Trophoblast cell (in vitro differentiated cells and primary cell): ENCODE measurements around the gene SSBP2.

Experiments
- DNase-seq, 2 donors: peaks; one replicate each; pipeline ENCODE4 v3.0.0-alpha.2; 2016
- H2AFZ ChIP-seq: 2 replicates; pipeline ENCODE4 v1.6.1; 2013; ENCODE audit warnings: low read length, moderate library complexity, mild to moderate bottlenecking; ENCODE audit not compliant: insufficient read depth, poor library complexity
- H2AK5ac ChIP-seq: 2 replicates; pipeline ENCODE4 v1.6.1; 2013; ENCODE audit warnings: mild to moderate bottlenecking, low read length
- H2BK120ac ChIP-seq: 2 replicates; pipeline ENCODE4 v1.6.1; 2013; ENCODE audit warnings: low read length, mild to moderate bottlenecking, moderate library complexity; ENCODE audit not compliant: insufficient read depth, poor library complexity
- H2BK12ac ChIP-seq: 2 replicates; pipeline ENCODE4 v1.6.1; 2013; ENCODE audit warnings: mild to moderate bottlenecking, low read length, moderate library complexity
- H2BK5ac ChIP-seq: 2 replicates; pipeline ENCODE4 v1.6.1; 2013; ENCODE audit warnings: low read length, low read depth, moderate library complexity, mild to moderate bottlenecking; ENCODE audit not compliant: poor library complexity
- H3K14ac ChIP-seq: 2 replicates; pipeline ENCODE4 v1.6.1; 2013; ENCODE audit warnings: mild to moderate bottlenecking, low read length
- H3K18ac ChIP-seq: 2 replicates; pipeline ENCODE4 v1.6.1; 2013; ENCODE audit warnings: mild to moderate bottlenecking, low read length
- H3K23ac ChIP-seq: 2 replicates; pipeline ENCODE4 v1.6.1; 2013; ENCODE audit warnings: low read length
- H3K27ac ChIP-seq: 2 replicates; pipeline ENCODE4 v1.5.1; 2013; ENCODE audit warnings: low read depth, mild to moderate bottlenecking, inconsistent platforms, low read length, moderate library complexity
- H3K27me3 ChIP-seq: 2 replicates; pipeline ENCODE4 v1.6.1; 2013; ENCODE audit warnings: inconsistent platforms, mild to moderate bottlenecking, low read length, moderate library complexity; ENCODE audit not compliant: insufficient read depth
- H3K36me3 ChIP-seq, 2 experiments: 1 replicate in 1 of 2; 2 replicates in 1 of 2; pipeline ENCODE4 v1.6.1; 2013; ENCODE audit warnings: low read length in 2 of 2, mild to moderate bottlenecking in 2 of 2, moderate library complexity in 1 of 2; ENCODE audit not compliant: insufficient read depth in 2 of 2, control insufficient read depth in 1 of 2
- H3K4ac ChIP-seq: 2 replicates; pipeline ENCODE4 v1.6.1; 2013; ENCODE audit warnings: low read depth, mild to moderate bottlenecking, low read length, moderate library complexity
- H3K4me1 ChIP-seq, 2 experiments: 1 replicate in 1 of 2; 2 replicates in 1 of 2; pipeline ENCODE4 v1.6.1; 2013; ENCODE audit warnings: low read length in 2 of 2, mild to moderate bottlenecking in 2 of 2, moderate library complexity in 1 of 2; ENCODE audit not compliant: insufficient read depth in 2 of 2, control insufficient read depth in 1 of 2
- H3K4me2 ChIP-seq: 2 replicates; pipeline ENCODE4 v1.6.1; 2013; ENCODE audit warnings: inconsistent platforms, mild to moderate bottlenecking, low read length, moderate library complexity
- H3K4me3 ChIP-seq: 2 replicates; pipeline ENCODE4 v1.5.1; 2013; ENCODE audit warnings: mild to moderate bottlenecking, low read depth, low read length, inconsistent platforms
- H3K79me1 ChIP-seq: one replicate; pipeline ENCODE4 v1.6.1; 2013; ENCODE audit warnings: low read length
- H3K79me2 ChIP-seq: 2 replicates; pipeline ENCODE4 v1.6.1; 2013; ENCODE audit warnings: low read length, mild to moderate bottlenecking; ENCODE audit not compliant: control insufficient read depth, insufficient read depth, poor library complexity
- H3K9ac ChIP-seq: 2 replicates; pipeline ENCODE4 v1.6.1; 2013; ENCODE audit warnings: mild to moderate bottlenecking, low read length
- H3K9me3 ChIP-seq: 2 replicates; pipeline ENCODE4 v1.6.1; 2013; ENCODE audit warnings: low read depth, mild to moderate bottlenecking, control low read depth, inconsistent platforms, low read length; ENCODE audit not compliant: insufficient read depth
- H4K12ac ChIP-seq: 2 replicates; pipeline ENCODE4 v1.6.1; 2013; ENCODE audit warnings: low read depth, mild to moderate bottlenecking, low read length, moderate library complexity
- H4K8ac ChIP-seq: 2 replicates; pipeline ENCODE4 v1.6.1; 2013; ENCODE audit warnings: low read depth, mild to moderate bottlenecking, low read length, moderate library complexity
- H4K91ac ChIP-seq: one replicate; pipeline ENCODE4 v1.6.1; 2013; ENCODE audit warnings: low read depth, mild to moderate bottlenecking, low read length, moderate library complexity
- WGBS: extraction: QIAGEN DNeasy Blood & Tissue Kit; methylation state at CpG from one replicate; pipeline ENCODE4 v1.1.7; 2013; ENCODE audit warnings: missing lambda C conversion rate; ENCODE audit not compliant: insufficient read length, insufficient coverage; ENCODE audit errors: extremely low coverage; 5-methylcytosine and 5-hydroxymethylcytosine counted together

Gene SSBP2

GRCh38 chr5:81768935-81769452 is 18.1 kb upstream of the SSBP2 start:
- no peak overlapping the region for H2BK12ac ChIP-seq
- H3K79me1 ChIP-seq, result peaks cover 2% of the 10 kb centered on the region
- peaks cover 0 to 4% of the 10 kb centered on the region in 2 experiments for H3K4me1 ChIP-seq
- H3K4ac ChIP-seq, result no peak overlapping the region
- H3K4me2 ChIP-seq, result no peak overlapping the region
- no peak overlapping the region for H4K91ac ChIP-seq
- H4K8ac ChIP-seq, result no peak overlapping the region
- H3K27me3 ChIP-seq, result no peaks in the 10 kb centered on the region
- H2BK120ac ChIP-seq, result no peak overlapping the region
- H3K9ac ChIP-seq, result no peak overlapping the region
- H3K18ac ChIP-seq, result no peak overlapping the region
- H3K79me2 ChIP-seq, result no peaks in the 10 kb centered on the region
- no peak overlapping the region for H3K14ac ChIP-seq
- WGBS, result no CpG with 5 or more reads among the region's 2 CpGs
- no peak overlapping the region for H3K27ac ChIP-seq
- H3K23ac ChIP-seq, result no peak overlapping the region
- DNase-seq, result peak; percentile 68 to 95
- H2BK5ac ChIP-seq, result no peak overlapping the region
- no peaks in the 10 kb centered on the region for H3K9me3 ChIP-seq
- no peak overlapping the region for H4K12ac ChIP-seq
- no peak overlapping the region for H3K4me3 ChIP-seq
- H2AFZ ChIP-seq, result no peak overlapping the region
- no peaks in the 10 kb centered on the region for H3K36me3 ChIP-seq
- H2AK5ac ChIP-seq, result no peak overlapping the region

- H3K79me2 ChIP-seq, result no peaks in the 10 kb centered on the region
These were observed 17.0 kb upstream of the SSBP2 start for GRCh38 chr5:81767938-81768337.

GRCh38 chr5:81767097-81767496 is 16.2 kb upstream of the SSBP2 start:
- Histone ChIP-seq H2BK120ac (no peak overlapping the region), H3K4me3 (no peak overlapping the region), H3K23ac (no peak overlapping the region), H4K12ac (no peak overlapping the region), H3K79me2 (no peaks in the 10 kb centered on the region), H3K4me1 (peaks cover 0 to 4% of the 10 kb centered on the region in 2 experiments), H2BK12ac (no peak overlapping the region), H3K18ac (no peak overlapping the region), H3K27me3 (no peaks in the 10 kb centered on the region), H3K36me3 (no peaks in the 10 kb centered on the region), H4K91ac (no peak overlapping the region), H3K4me2 (no peak overlapping the region), H3K9me3 (no peaks in the 10 kb centered on the region), H3K27ac (no peak overlapping the region), H2AK5ac (no peak overlapping the region), H3K79me1 (peaks cover 2% of the 10 kb centered on the region), H3K14ac (no peak overlapping the region), H3K4ac (no peak overlapping the region), H2AFZ (no peak overlapping the region), H4K8ac (peak overlapping the region; percentile 61), H3K9ac (no peak overlapping the region), H2BK5ac (no peak overlapping the region)
- no CpG with 5 or more reads among the region's 8 CpGs for WGBS
- DNase-seq, result no peak

More at GRCh38 chr5:81767938-81768337, 17.0 kb upstream of the SSBP2 start:
- Histone ChIP-seq H3K36me3 (no peaks in the 10 kb centered on the region), H2BK5ac (no peak overlapping the region), H3K9ac (no peak overlapping the region), H3K18ac (no peak overlapping the region), H2AFZ (no peak overlapping the region), H3K4me1 (peaks cover 0 to 4% of the 10 kb centered on the region in 2 experiments), H4K91ac (no peak overlapping the region), H3K27ac (no peak overlapping the region), H3K4ac (no peak overlapping the region), H3K14ac (no peak overlapping the region), H2AK5ac (no peak overlapping the region), H2BK120ac (no peak overlapping the region), H4K12ac (no peak overlapping the region), H3K27me3 (no peaks in the 10 kb centered on the region), H3K79me1 (peaks cover 2% of the 10 kb centered on the region), H3K4me2 (no peak overlapping the region), H2BK12ac (no peak overlapping the region), H4K8ac (no peak overlapping the region), H3K23ac (no peak overlapping the region), H3K4me3 (no peak overlapping the region), H3K9me3 (no peaks in the 10 kb centered on the region)
- DNase-seq, result no peak
- no CpG with 5 or more reads among the region's 2 CpGs for WGBS

GRCh38 chr5:81766611-81767010 is 15.7 kb upstream of the SSBP2 start:
- H2BK12ac ChIP-seq, result no peak overlapping the region
- H4K91ac ChIP-seq, result no peak overlapping the region
- H3K23ac ChIP-seq, result no peak overlapping the region
- no peak overlapping the region for H2AFZ ChIP-seq
- H3K4ac ChIP-seq, result no peak overlapping the region
- H3K4me1 ChIP-seq, result peaks cover 0 to 4% of the 10 kb centered on the region in 2 experiments
- no peak overlapping the region for H2AK5ac ChIP-seq
- no peak overlapping the region for H4K12ac ChIP-seq
- no peaks in the 10 kb centered on the region for H3K36me3 ChIP-seq
- H2BK120ac ChIP-seq, result no peak overlapping the region
- no peak overlapping the region for H3K4me2 ChIP-seq
- peaks cover 2% of the 10 kb centered on the region for H3K79me1 ChIP-seq
- no CpG with 5 or more reads among the region's 7 CpGs for WGBS
- no peak for DNase-seq
- no peak overlapping the region for H3K27ac ChIP-seq
- H3K4me3 ChIP-seq, result no peak overlapping the region
- H3K79me2 ChIP-seq, result no peaks in the 10 kb centered on the region
- H2BK5ac ChIP-seq, result no peak overlapping the region
- no peak overlapping the region for H4K8ac ChIP-seq
- no peaks in the 10 kb centered on the region for H3K27me3 ChIP-seq
- no peaks in the 10 kb centered on the region for H3K9me3 ChIP-seq
- no peak overlapping the region for H3K18ac ChIP-seq
- no peak overlapping the region for H3K9ac ChIP-seq
- H3K14ac ChIP-seq, result no peak overlapping the region
